ENCODE results near the gene CUL1.

- TF ChIP-seq CTCF (IDR thresholded peaks at IDR 0.05; ENCODE audit: low read depth, low read length, poor library complexity, severe bottlenecking) = no peak
- no peak for TF ChIP-seq EZH2phosphoT487 (IDR thresholded peaks at IDR 0.05; ENCODE audit: borderline replicate concordance, low read length)
Measured at GRCh38 chr7:148753224-148753623, 54.5 kb downstream of the CUL1 start.
